NT2/D1 (cell line): ENCODE results near the gene BSN.

Source experiments
- SUZ12 ChIP-seq: IDR thresholded peaks from 2 replicates; pipeline ENCODE4 v1.6.1; 2011; ENCODE audit not compliant: insufficient read length, insufficient read depth; ENCODE audit errors: extremely low read depth
- YY1 ChIP-seq: IDR thresholded peaks from 2 replicates; pipeline ENCODE4 v1.6.1; 2011; ENCODE audit not compliant: insufficient read length, insufficient read depth
- ZNF274 ChIP-seq: IDR thresholded peaks from 2 replicates; pipeline ENCODE4 v1.6.1; 2011; ENCODE audit warnings: mild to moderate bottlenecking, low read depth, low read length

DNA sequence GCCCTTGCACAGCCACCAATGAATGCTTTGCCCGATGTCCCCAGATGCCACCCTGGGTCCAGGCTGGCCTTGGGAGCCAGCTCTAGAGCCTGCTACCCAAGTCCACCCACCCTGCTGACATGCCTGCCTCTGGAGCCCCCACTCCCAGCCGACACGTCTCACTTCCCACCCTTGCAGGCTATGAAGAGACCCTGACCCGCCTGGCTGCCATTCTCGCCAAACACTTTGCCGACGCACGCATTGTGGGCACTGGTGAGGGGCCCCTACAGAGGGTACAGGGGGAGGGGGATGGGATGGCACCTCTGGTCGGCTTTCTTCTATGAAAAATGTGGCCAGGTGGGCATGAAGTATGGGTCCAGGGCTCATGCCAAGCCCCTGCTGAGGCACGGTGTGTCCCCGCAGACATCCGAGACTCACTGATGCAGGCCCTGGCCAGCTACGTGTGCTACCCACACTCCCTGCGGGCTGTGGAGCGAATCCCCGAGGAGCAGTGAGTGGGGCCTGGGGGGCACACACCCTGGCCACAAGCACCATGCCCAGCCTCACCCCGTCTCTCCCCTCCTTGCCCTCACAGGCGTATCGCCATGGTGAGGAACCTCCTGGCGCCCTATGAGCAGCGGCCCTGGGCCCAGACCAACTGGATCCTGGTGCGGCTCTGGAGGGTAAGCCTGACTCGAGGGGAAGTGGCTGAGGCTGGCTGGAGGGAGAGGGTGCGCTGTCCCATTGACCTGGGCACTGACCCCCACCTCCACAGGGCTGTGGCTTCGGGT lies 159.2 kb downstream of the BSN start:
- TF ChIP-seq ZNF274 (no peak), YY1 (no peak), SUZ12 (no peak)
